ENCODE results near the gene CEP131. TPM values are rescaled to one million over a fixed set of nuclear protein-coding genes. Genes with fewer than 3 reads are reported as not detected.

The CEP131 gene
- total and polyA plus RNA-seq, 2 of the 4 experiments (the other 2 are of a cell fraction) = 4.8 to 9.6 TPM

GRCh38 chr17:81173762-81174155, 49.0 kb downstream of the CEP131 start:
- Histone ChIP-seq H3K4ac (ENCODE audit: low read depth, low read length) (no peak overlapping the region), H2BK120ac (ENCODE audit: low read depth, low read length) (no peak overlapping the region), H3K27me3 (ENCODE audit: control insufficient read depth, insufficient read depth, low read length) (no peaks in the 10 kb centered on the region), H2AFZ (replicated peaks; ENCODE audit: low read length, poor library complexity) (no peak overlapping the region), H3K4me1 (ENCODE audit: control insufficient read depth, insufficient read depth, low read length) (0 out of 2 replicates have a peak, but pooled peaks cover 2% of the 10 kb centered on the region), H3K56ac (ENCODE audit: extremely low read depth, insufficient read depth, low read length) (no peak overlapping the region), H2BK15ac (ENCODE audit: low read depth, low read length) (no peak overlapping the region), H3K14ac (replicated peaks; ENCODE audit: low read depth, low read length) (no peak overlapping the region), H3K27ac (ENCODE audit: insufficient read depth, low read length) (no peak overlapping the region), H4K8ac (ENCODE audit: low read depth in 2 of 2, low read length in 2 of 2) (no peak overlapping the region), H4K20me1 (ENCODE audit: insufficient read depth, low read length) (0 out of 2 replicates have a peak, but pooled peaks cover 3% of the 10 kb centered on the region), H3K9me3 (ENCODE audit: control insufficient read depth, insufficient read depth, low read length) (no peaks in the 10 kb centered on the region), H4K5ac (ENCODE audit: low read depth, low read length) (no peak overlapping the region), H3K36me3 (ENCODE audit: control insufficient read depth, insufficient read depth, low read length) (no peaks in the 10 kb centered on the region), H3K4me2 (ENCODE audit: low read depth, low read length) (no peak overlapping the region), H2AK5ac (ENCODE audit: low read depth, low read length) (no peak overlapping the region), H3K9me1 (ENCODE audit: insufficient read depth, low read length) (no peaks in the 10 kb centered on the region), H3K18ac (ENCODE audit: low read depth, low read length) (no peak overlapping the region), H3K79me1 (ENCODE audit: low read depth in 1 of 2, low read length in 2 of 2) (no peaks in the 10 kb centered on the region), H3K4me3 (ENCODE audit: insufficient read depth, low read depth, low read length) (no peak overlapping the region), H2BK20ac (ENCODE audit: low read depth, low read length) (no peak overlapping the region), H3K23ac (ENCODE audit: low read depth, low read length) (no peak overlapping the region), H3K9ac (ENCODE audit: low read depth, low read length) (no peak overlapping the region), H4K91ac (ENCODE audit: insufficient read depth, low read depth, low read length) (no peak overlapping the region), H2BK5ac (ENCODE audit: low read depth, low read length, poor library complexity, severe bottlenecking) (no peak overlapping the region), H2AK9ac (replicated peaks; ENCODE audit: low read depth, low read length, poor library complexity) (no peak overlapping the region)
- ATAC-seq (ENCODE audit: low read depth) (no peak), DNase-seq (no peak)
- in situ Hi-C loops (cut with MboI; ENCODE audit: low sequenced_read_pairs) (no loop called here), intact Hi-C loops (cut with micrococcal nuclease) (no loop called here), dilution Hi-C loops (cut with HindIII; ENCODE audit: low sequenced_read_pairs, unreplicated experiment) (no loop called here)
- CTCF ChIA-PET = no interaction called here
- 67% methylated on average over 1 of the region's 1 CpG; no CpG with 5 or more reads in 1 of the 2 experiments for WGBS, 2 experiments (ENCODE audit: extremely low coverage in 2 of 2, insufficient read length in 1 of 2)
- BruUV-seq (replicated peaks) = no TSS peak
- POLR2A ChIA-PET (ENCODE audit: unreplicated experiment) = no interaction called here
- no peak for TF ChIP-seq MXI1 (IDR thresholded peaks at IDR 0.05; ENCODE audit: borderline replicate concordance, low read depth, low read length)
- TF ChIP-seq RFX5 (IDR thresholded peaks at IDR 0.05; ENCODE audit: low read depth, low read length) = no peak
- no peak for TF ChIP-seq RCOR1 (IDR thresholded peaks at IDR 0.05; ENCODE audit: insufficient replicate concordance, low read length)
- TF ChIP-seq MAFK (IDR thresholded peaks at IDR 0.05; ENCODE audit: low read depth, low read length) = no peak
- TF ChIP-seq MAZ (IDR thresholded peaks at IDR 0.05; ENCODE audit: borderline replicate concordance, low read depth, low read length) = no peak
- no peak for TF ChIP-seq CEBPB (IDR thresholded peaks at IDR 0.05; ENCODE audit: low read depth, low read length)
- no peak for TF ChIP-seq CTCF (conservative IDR thresholded peaks at IDR 0.05; ENCODE audit: low read depth, low read length)
- no peak for TF ChIP-seq POLR2A (IDR thresholded peaks at IDR 0.05; ENCODE audit: low read depth, low read length)
- no peak for TF ChIP-seq FOS (IDR thresholded peaks at IDR 0.05; ENCODE audit: low read depth, low read length)
- TF ChIP-seq USF2 (IDR thresholded peaks at IDR 0.05; ENCODE audit: low read depth, low read length) = no peak
- TF ChIP-seq BHLHE40 (IDR thresholded peaks at IDR 0.05; ENCODE audit: low read depth, low read length) = no peak

All from IMR-90 (cell line).